Memory B cell (primary cell): ENCODE results near the gene DTX1.

Source experiments
- ATAC-seq: fragments of 150-1000 bp; cut with Tn5 transposase; 2 replicates; pipeline ENCODE4 v1.10.0; 2021; ENCODE audit warnings: low read depth, mild to moderate bottlenecking, moderate library complexity
- DNase-seq, 2 donors: peaks; one replicate each; pipeline ENCODE4 v3.0.0; 2022; ENCODE audit warnings: low spot score in 2 of 2
- H3K27ac Mint-ChIP-seq: one replicate; pipeline ENCODE4 v1.8.0; 2022; ENCODE audit warnings: mild to moderate bottlenecking, moderate library complexity, mixed read lengths
- H3K27me3 Mint-ChIP-seq: one replicate; pipeline ENCODE4 v1.8.0; 2022; ENCODE audit warnings: mixed read lengths
- H3K36me3 Mint-ChIP-seq: one replicate; pipeline ENCODE4 v1.8.0; 2022; ENCODE audit warnings: mild to moderate bottlenecking, mixed read lengths
- H3K4me1 Mint-ChIP-seq: one replicate; pipeline ENCODE4 v1.8.0; 2022; ENCODE audit warnings: mixed read lengths
- H3K4me3 Mint-ChIP-seq: one replicate; pipeline ENCODE4 v1.8.0; 2022; ENCODE audit warnings: mild to moderate bottlenecking, moderate library complexity, mixed read lengths
- H3K9me3 Mint-ChIP-seq: one replicate; pipeline ENCODE4 v1.8.0; 2022; ENCODE audit warnings: mixed read lengths

Gene DTX1

GRCh38 chr12:113071135-113072112 is 14.9 kb downstream of the DTX1 start:
- Mint-ChIP-seq H3K4me3 (no peak overlapping the region), H3K27me3 (no peaks in the 10 kb centered on the region), H3K36me3 (no peaks in the 10 kb centered on the region), H3K9me3 (no peaks in the 10 kb centered on the region), H3K4me1 (peaks cover 65% of the 10 kb centered on the region), H3K27ac (peak overlapping the region; percentile 80)
- DNase-seq (no peak), ATAC-seq (no peak)

- Mint-ChIP-seq H3K27ac (peak overlapping the region; percentile 62), H3K9me3 (no peaks in the 10 kb centered on the region), H3K4me3 (no peak overlapping the region), H3K36me3 (no peaks in the 10 kb centered on the region), H3K27me3 (no peaks in the 10 kb centered on the region), H3K4me1 (peaks cover 64% of the 10 kb centered on the region)
- no peak for ATAC-seq
- no peak for DNase-seq
Measured at GRCh38 chr12:113072136-113072535, 15.6 kb downstream of the DTX1 start.

- H3K36me3 Mint-ChIP-seq = no peaks in the 10 kb centered on the region
- peaks cover 2% of the 10 kb centered on the region for H3K27me3 Mint-ChIP-seq
- H3K9me3 Mint-ChIP-seq = no peaks in the 10 kb centered on the region
- DNase-seq (no peak), ATAC-seq (no peak)
- peaks cover 64% of the 10 kb centered on the region for H3K4me1 Mint-ChIP-seq
- H3K27ac Mint-ChIP-seq = peak overlapping the region; percentile 95
- peak overlapping the region; percentile 35 for H3K4me3 Mint-ChIP-seq
Measured at GRCh38 chr12:113073586-113073985, 17.1 kb downstream of the DTX1 start.

- no peaks in the 10 kb centered on the region for H3K9me3 Mint-ChIP-seq
- DNase-seq (peak; percentile 72 to 75), ATAC-seq (peak; percentile 87)
- peaks cover 2% of the 10 kb centered on the region for H3K27me3 Mint-ChIP-seq
- peak overlapping the region; percentile 67 for H3K4me3 Mint-ChIP-seq
- H3K36me3 Mint-ChIP-seq = no peaks in the 10 kb centered on the region
- peak overlapping the region; percentile 95 for H3K27ac Mint-ChIP-seq
- H3K4me1 Mint-ChIP-seq = peaks cover 66% of the 10 kb centered on the region
Measured at GRCh38 chr12:113075137-113075683, 18.7 kb downstream of the DTX1 start.

- DNase-seq (peak in 1 of 2 donors; percentile 44), ATAC-seq (no peak)
- H3K9me3 Mint-ChIP-seq = no peaks in the 10 kb centered on the region
- peak overlapping the region; percentile 69 for H3K27ac Mint-ChIP-seq
- H3K4me3 Mint-ChIP-seq = peak overlapping the region; percentile 65
- peaks cover 60% of the 10 kb centered on the region for H3K4me1 Mint-ChIP-seq
- no peaks in the 10 kb centered on the region for H3K36me3 Mint-ChIP-seq
- peaks cover 2% of the 10 kb centered on the region for H3K27me3 Mint-ChIP-seq
Measured at GRCh38 chr12:113077057-113077858, 20.7 kb downstream of the DTX1 start.

GRCh38 chr12:113077859-113078255 is 21.3 kb downstream of the DTX1 start:
- ATAC-seq (no peak), DNase-seq (no peak)
- Mint-ChIP-seq H3K4me1 (peaks cover 60% of the 10 kb centered on the region), H3K9me3 (no peaks in the 10 kb centered on the region), H3K4me3 (peak overlapping the region; percentile 54), H3K27me3 (peaks cover 2% of the 10 kb centered on the region), H3K27ac (peak overlapping the region; percentile 71), H3K36me3 (no peaks in the 10 kb centered on the region)

GRCh38 chr12:113081873-113082272 is 25.3 kb downstream of the DTX1 start:
- H3K4me3 Mint-ChIP-seq = no peak overlapping the region
- peaks cover 2% of the 10 kb centered on the region for H3K27me3 Mint-ChIP-seq
- peaks cover 46% of the 10 kb centered on the region for H3K4me1 Mint-ChIP-seq
- H3K27ac Mint-ChIP-seq = no peak overlapping the region
- H3K36me3 Mint-ChIP-seq = peaks cover 3% of the 10 kb centered on the region
- ATAC-seq = no peak
- no peak for DNase-seq
- H3K9me3 Mint-ChIP-seq = no peaks in the 10 kb centered on the region

GRCh38 chr12:113082486-113083148 is 26.1 kb downstream of the DTX1 start:
- Mint-ChIP-seq H3K4me3 (no peak overlapping the region), H3K9me3 (no peaks in the 10 kb centered on the region), H3K36me3 (peaks cover 3% of the 10 kb centered on the region), H3K27me3 (peaks cover 2% of the 10 kb centered on the region), H3K4me1 (peaks cover 47% of the 10 kb centered on the region), H3K27ac (no peak overlapping the region)
- DNase-seq (no peak), ATAC-seq (no peak)

GRCh38 chr12:113083863-113084435 is 27.4 kb downstream of the DTX1 start:
- no peak for DNase-seq
- H3K27ac Mint-ChIP-seq = no peak overlapping the region
- peaks cover 49% of the 10 kb centered on the region for H3K4me1 Mint-ChIP-seq
- no peaks in the 10 kb centered on the region for H3K27me3 Mint-ChIP-seq
- H3K9me3 Mint-ChIP-seq = no peaks in the 10 kb centered on the region
- H3K4me3 Mint-ChIP-seq = no peak overlapping the region
- ATAC-seq = no peak
- peaks cover 3% of the 10 kb centered on the region for H3K36me3 Mint-ChIP-seq

GRCh38 chr12:113086249-113087164 is 30.0 kb downstream of the DTX1 start:
- Mint-ChIP-seq H3K27me3 (no peaks in the 10 kb centered on the region), H3K36me3 (peaks cover 3% of the 10 kb centered on the region), H3K4me3 (peak overlapping the region; percentile 85), H3K27ac (peak overlapping the region; percentile 87), H3K4me1 (peaks cover 53% of the 10 kb centered on the region), H3K9me3 (no peaks in the 10 kb centered on the region)
- peak; percentile 27 for ATAC-seq
- DNase-seq = no peak

GRCh38 chr12:113087193-113087592 is 30.7 kb downstream of the DTX1 start:
- ATAC-seq = peak; percentile 53
- no peaks in the 10 kb centered on the region for H3K9me3 Mint-ChIP-seq
- no peaks in the 10 kb centered on the region for H3K27me3 Mint-ChIP-seq
- no peak for DNase-seq
- H3K36me3 Mint-ChIP-seq = peaks cover 3% of the 10 kb centered on the region
- peak overlapping the region; percentile 87 for H3K27ac Mint-ChIP-seq
- peak overlapping the region; percentile 85 for H3K4me3 Mint-ChIP-seq
- peaks cover 59% of the 10 kb centered on the region for H3K4me1 Mint-ChIP-seq

- Mint-ChIP-seq H3K27me3 (no peaks in the 10 kb centered on the region), H3K4me1 (peaks cover 65% of the 10 kb centered on the region), H3K36me3 (peaks cover 3% of the 10 kb centered on the region), H3K9me3 (no peaks in the 10 kb centered on the region), H3K4me3 (peak overlapping the region; percentile 22), H3K27ac (peak overlapping the region; percentile 87)
- ATAC-seq = no peak
- no peak for DNase-seq
Measured at GRCh38 chr12:113088037-113088436, 31.5 kb downstream of the DTX1 start.
